HepG2 (cell line): ENCODE results near the gene APLP1. TPM values are rescaled to one million over a fixed set of nuclear protein-coding genes. Genes with fewer than 3 reads are reported as not detected.

Experiments
- ATAC-seq: fragments of 200-7000 bp; cut with Tn5 transposase; 3 replicates; pipeline ENCODE4 v1.9.1; 2020; ENCODE audit warnings: mild to moderate bottlenecking, moderate library complexity
- BruUV-seq: library from RNA; stranded (reverse); fragments of 400-500 nt; replicated peaks from 2 replicates; lab custom pipeline; 2021; lab: Mats Ljungman, UMichigan
- CTCF ChIA-PET: fragments of 300-600 bp; formaldehyde crosslinking; extraction: SDS; loops from one replicate; lab custom pipeline; 2021; ENCODE audit warnings: low total read pairs, inconsistent platforms, low intra/inter-chr PET ratio; lab: Yijun Ruan, JAX
- POLR2A ChIA-PET: fragments of 350-600 bp; sonication (Branson Sonifier 250); formaldehyde crosslinking; loops from one replicate; lab custom pipeline; 2020; ENCODE audit warnings: antibody characterized with exemption, inconsistent platforms; lab: Yijun Ruan, JAX
- DNase-seq: peaks from one replicate; pipeline ENCODE4 v3.0.0-alpha.2; 2015; ENCODE audit warnings: low spot score
- FAIRE-seq: peaks from 3 replicates; lab custom pipeline; 2011; peaks lifted over from hg19 to GRCh38; lab: Jason Lieb, UNC
- H2AFZ ChIP-seq: one replicate; pipeline ENCODE4 v1.6.1; 2011; ENCODE audit warnings: low read length, inconsistent platforms
- H3K27ac ChIP-seq: fragments of 300-600 bp; 3 replicates; pipeline ENCODE4 v1.8.0; 2011; ENCODE audit warnings: mixed run types, mild to moderate bottlenecking, mixed read lengths, low read length, inconsistent platforms; ENCODE audit not compliant: insufficient read depth; ENCODE audit errors: extremely low read length
- H3K27me3 ChIP-seq, 2 experiments: fragments of 200-600 bp in 1 of 2; 2 replicates in 1 of 2; 3 replicates in 1 of 2; pipeline versions ENCODE4 v1.6.0 to v1.8.0; 2011; ENCODE audit warnings: low read length in 2 of 2, mild to moderate bottlenecking in 2 of 2, moderate library complexity in 2 of 2, inconsistent platforms in 1 of 2; ENCODE audit not compliant: insufficient read depth in 2 of 2, control insufficient read depth in 1 of 2
- H3K36me3 ChIP-seq, 2 experiments: fragments of 200-600 bp in 1 of 2; replicated peaks in 1 of 2; 2 replicates in 1 of 2; 3 replicates in 1 of 2; pipeline versions ENCODE4 v1.5.1 to v1.8.0; 2011; ENCODE audit warnings: low read length in 2 of 2, inconsistent platforms in 1 of 2; ENCODE audit not compliant: insufficient read depth in 2 of 2, control insufficient read depth in 1 of 2
- H3K4me1 ChIP-seq: 2 replicates; pipeline ENCODE4 v1.5.1; 2012; ENCODE audit warnings: low read length, inconsistent platforms; ENCODE audit not compliant: insufficient read depth
- H3K4me2 ChIP-seq: 2 replicates; pipeline ENCODE4 v1.6.0; 2011; ENCODE audit warnings: low read depth, low read length, inconsistent platforms
- H3K4me3 ChIP-seq, 3 experiments: fragments of 200-600 bp in 1 of 3; sonication (generic), shearing (Covaris generic) in 1 of 3; replicated peaks in 1 of 3; 2 replicates each; pipeline ENCODE4 v1.5.1; 2011 to 2016; ENCODE audit warnings: low read length in 3 of 3, inconsistent platforms in 2 of 3, low read depth in 2 of 3, mild to moderate bottlenecking in 2 of 3, control low read depth in 1 of 3, mixed read lengths in 1 of 3; ENCODE audit not compliant: insufficient read depth in 1 of 3
- H3K79me2 ChIP-seq: one replicate; pipeline ENCODE4 v1.6.1; 2011; ENCODE audit warnings: low read length, inconsistent platforms; ENCODE audit not compliant: insufficient read depth
- H3K9ac ChIP-seq: 2 replicates; pipeline ENCODE4 v1.6.0; 2011; ENCODE audit warnings: mild to moderate bottlenecking, low read depth, low read length, inconsistent platforms; ENCODE audit not compliant: insufficient read depth
- H3K9me3 ChIP-seq: 2 replicates; pipeline ENCODE4 v1.5.1; 2012; ENCODE audit warnings: mild to moderate bottlenecking, low read length
- H4K20me1 ChIP-seq: 2 replicates; pipeline ENCODE4 v1.6.0; 2011; ENCODE audit warnings: inconsistent platforms, mild to moderate bottlenecking, low read length, moderate library complexity; ENCODE audit not compliant: insufficient read depth
- BCL6 ChIP-seq: IDR thresholded peaks from 2 replicates; pipeline ENCODE4 v1.6.1; 2016; ENCODE audit warnings: missing genetic modification reagents, missing compliant biosample characterization
- BRD4 ChIP-seq: sonication (generic); formaldehyde crosslinking; IDR thresholded peaks from 2 replicates; pipeline ENCODE4 v1.4.0; 2020; ENCODE audit warnings: missing genetic modification reagents
- HCFC1 ChIP-seq: fragments of 150-350 bp; IDR thresholded peaks from 2 replicates; pipeline ENCODE4 v1.6.1; 2014; ENCODE audit warnings: low read depth, low read length
- HOXD1 ChIP-seq: sonication (generic); formaldehyde crosslinking; IDR thresholded peaks from 2 replicates; pipeline ENCODE4 v1.5.0; 2020; ENCODE audit warnings: missing genetic modification reagents
- MXD3 ChIP-seq: IDR thresholded peaks from 2 replicates; pipeline ENCODE4 v1.6.1; 2016; ENCODE audit warnings: mild to moderate bottlenecking, missing biosample characterization, missing genetic modification reagents
- SMAD3 ChIP-seq: sonication (generic); formaldehyde crosslinking; IDR thresholded peaks from 2 replicates; pipeline ENCODE4 v1.4.0; 2020; ENCODE audit warnings: missing genetic modification reagents
- TERF1 ChIP-seq: sonication (generic); formaldehyde crosslinking; IDR thresholded peaks from 2 replicates; pipeline ENCODE4 v1.8.0; 2022; ENCODE audit warnings: mild to moderate bottlenecking, missing genetic modification reagents, moderate library complexity
- THAP11 ChIP-seq: IDR thresholded peaks from 2 replicates; pipeline ENCODE4 v1.6.1; 2016; ENCODE audit warnings: missing biosample characterization, missing genetic modification reagents
- ZBTB7A ChIP-seq: sonication (generic); formaldehyde crosslinking; IDR thresholded peaks from 2 replicates; pipeline ENCODE4 v1.8.0; 2022; ENCODE audit warnings: mild to moderate bottlenecking, missing genetic modification reagents
- ZNF143 ChIP-seq: sonication (generic); formaldehyde crosslinking; IDR thresholded peaks from 2 replicates; pipeline ENCODE4 v1.4.0; 2020; ENCODE audit warnings: missing genetic modification reagents
- ZNF281 ChIP-seq: sonication (generic); formaldehyde crosslinking; IDR thresholded peaks from 2 replicates; pipeline ENCODE4 v1.4.0; 2020; ENCODE audit warnings: missing genetic modification reagents, borderline replicate concordance
- ZNF501 ChIP-seq: sonication (generic); formaldehyde crosslinking; IDR thresholded peaks from 2 replicates; pipeline ENCODE4 v1.5.1; 2020; ENCODE audit warnings: mild to moderate bottlenecking, moderate library complexity, missing genetic modification reagents
- ZNF609 ChIP-seq: sonication (generic); formaldehyde crosslinking; IDR thresholded peaks from 2 replicates; pipeline ENCODE4 v1.4.0; 2020; ENCODE audit warnings: mild to moderate bottlenecking, missing genetic modification reagents, borderline replicate concordance
- ZNF710 ChIP-seq: sonication (generic); formaldehyde crosslinking; IDR thresholded peaks from 2 replicates; pipeline ENCODE4 v1.5.0; 2020; ENCODE audit warnings: mild to moderate bottlenecking, missing genetic modification reagents, borderline replicate concordance
- WGBS: methylation state at CpG from one replicate; pipeline ENCODE4 v1.1.6; 2017; ENCODE audit warnings: low lambda C conversion rate; 5-methylcytosine and 5-hydroxymethylcytosine counted together
- in situ Hi-C: cut with HindIII; loops from 2 replicates; pipeline ENCODE4 v1.10.0; 2017; ENCODE audit warnings: low pct_unique_long_range_greater_than_20kb; ENCODE audit not compliant: extremely low pct_ligation_motif_present
- intact Hi-C: fragments of 100-400 bp; cut with micrococcal nuclease; formaldehyde crosslinking; loops from one replicate; pipeline ENCODE4 v1.10.0; 2022; ENCODE audit not compliant: unreplicated experiment
- polyA plus RNA-seq, 8 experiments: library from polyadenylated mRNA; depleted of rRNA in 3 of 8; stranded (reverse) in 7 of 8; unstranded in 1 of 8; fragments of >200 nt; fragmentation: Illumina TruSeq in 4 of 8; extraction: Trizol in 4 of 8; gene quantifications; 2 replicates each; pipeline versions ENCODE4 v1.2.1 to v1.2.3, GENCODE V29; 2011 to 2016; ENCODE audit warnings: low read depth in 4 of 8, missing spikeins in 1 of 8, mixed read lengths in 1 of 8; ENCODE audit not compliant: insufficient read depth in 1 of 8
- total RNA-seq, 5 experiments: library from RNA; depleted of rRNA; stranded (reverse); fragments of >200 nt; fragmentation: Illumina TruSeq; extraction: Trizol; gene quantifications; 2 replicates each; pipeline ENCODE4 v1.2.3, GENCODE V29; 2016; ENCODE audit warnings: low read depth in 1 of 5

APLP1 gene
- total and polyA plus RNA-seq, 2 of the 13 experiments (the other 11 are each of a cell fraction or from before 2014, with no cell fraction given): 2.0 to 2.9 TPM

GRCh38 chr19:35872180-35872579, 3.8 kb downstream of the APLP1 start:
- DNase-seq (no peak), FAIRE-seq (no peak), ATAC-seq (no peak)
- no peak overlapping the region for H3K27ac ChIP-seq
- H3K4me1 ChIP-seq: peaks cover 16% of the 10 kb centered on the region
- no peak overlapping the region for H3K4me2 ChIP-seq
- no peaks in the 10 kb centered on the region for H3K9me3 ChIP-seq
- H3K27me3 ChIP-seq: no peaks in the 10 kb centered on the region; a peak in 2 of 5 replicates
- WGBS: 36% methylated on average over 5 of the region's 5 CpGs
- ChIA-PET CTCF (no interaction called here), POLR2A (no interaction called here)
- no peaks in the 10 kb centered on the region for H4K20me1 ChIP-seq
- no peaks in the 10 kb centered on the region for H3K79me2 ChIP-seq
- H3K4me3 ChIP-seq: no peak overlapping the region
- H3K36me3 ChIP-seq: no peaks in the 10 kb centered on the region
- no peak overlapping the region for H3K9ac ChIP-seq
- in situ Hi-C loops (no loop called here), intact Hi-C loops (no loop called here)
- BruUV-seq: no TSS peak
- TF ChIP-seq MXD3 (CRISPR knock-in tag) (no peak), BRD4 (no peak), HCFC1 (peak; percentile 13; the same call in 1 of the 2 replicates), ZNF281 (CRISPR knock-in tag) (no peak), THAP11 (peak; percentile 89), TERF1 (CRISPR knock-in tag) (no peak), ZBTB7A (CRISPR knock-in tag) (no peak), BCL6 (CRISPR knock-in tag) (peak; percentile 72), HOXD1 (CRISPR knock-in tag) (no peak), ZNF710 (CRISPR knock-in tag) (no peak), ZNF143 (peak; percentile 83), ZNF609 (CRISPR knock-in tag) (no peak), SMAD3 (no peak), ZNF501 (no peak)
- no peak overlapping the region for H2AFZ ChIP-seq
